Measurements from ENCODE around the gene PTPRN2.
"Not testable (repeated sequence)": the region's sequence is repeated elsewhere in the genome, so short reads cannot be mapped to it uniquely, and the experiment has no call there.

PTPRN2 gene

DNA sequence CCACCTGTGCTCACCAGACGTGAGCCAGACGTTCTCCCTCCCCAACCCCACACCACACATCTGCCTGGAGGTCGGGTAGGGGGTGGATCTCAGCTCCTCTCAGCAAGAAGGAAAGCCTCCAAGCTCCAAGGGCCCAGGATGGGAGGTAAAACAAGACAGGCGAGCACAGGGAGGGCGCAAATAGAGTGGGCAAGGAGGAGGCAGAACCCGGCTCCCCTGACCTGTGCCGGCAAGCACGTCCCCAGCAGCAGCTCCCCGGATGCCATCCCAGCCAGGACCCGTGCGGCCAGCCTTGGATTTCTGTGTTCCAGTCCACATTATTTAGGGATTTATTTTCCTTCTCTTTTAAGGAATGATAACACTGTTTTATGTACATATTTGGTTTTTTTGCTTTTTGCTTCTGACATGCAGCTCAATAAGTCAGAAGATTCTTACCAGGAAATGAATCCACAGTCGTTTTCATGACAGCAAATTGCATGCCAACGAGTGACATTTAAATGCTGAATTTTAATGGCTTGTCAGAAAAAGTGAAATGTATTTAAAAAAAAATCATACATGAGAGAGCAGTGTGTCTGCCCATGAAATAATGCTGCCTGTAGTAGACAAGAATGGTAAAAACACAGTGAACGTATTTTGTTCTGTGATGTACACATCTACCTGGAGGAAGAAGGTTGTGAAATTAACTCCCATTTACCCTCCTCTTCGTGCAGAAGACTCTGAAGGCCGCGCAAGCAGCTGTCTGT is 276.5 kb downstream of the PTPRN2 start:
- no peak for TF ChIP-seq CTCF (conservative IDR thresholded peaks at IDR 0.05; ENCODE audit: low read depth, low read length)
- H3K4me3 ChIP-seq (ENCODE audit: low read depth, low read length) = no peak overlapping the region
- no peak for DNase-seq (ENCODE audit: low read depth)

DNA sequence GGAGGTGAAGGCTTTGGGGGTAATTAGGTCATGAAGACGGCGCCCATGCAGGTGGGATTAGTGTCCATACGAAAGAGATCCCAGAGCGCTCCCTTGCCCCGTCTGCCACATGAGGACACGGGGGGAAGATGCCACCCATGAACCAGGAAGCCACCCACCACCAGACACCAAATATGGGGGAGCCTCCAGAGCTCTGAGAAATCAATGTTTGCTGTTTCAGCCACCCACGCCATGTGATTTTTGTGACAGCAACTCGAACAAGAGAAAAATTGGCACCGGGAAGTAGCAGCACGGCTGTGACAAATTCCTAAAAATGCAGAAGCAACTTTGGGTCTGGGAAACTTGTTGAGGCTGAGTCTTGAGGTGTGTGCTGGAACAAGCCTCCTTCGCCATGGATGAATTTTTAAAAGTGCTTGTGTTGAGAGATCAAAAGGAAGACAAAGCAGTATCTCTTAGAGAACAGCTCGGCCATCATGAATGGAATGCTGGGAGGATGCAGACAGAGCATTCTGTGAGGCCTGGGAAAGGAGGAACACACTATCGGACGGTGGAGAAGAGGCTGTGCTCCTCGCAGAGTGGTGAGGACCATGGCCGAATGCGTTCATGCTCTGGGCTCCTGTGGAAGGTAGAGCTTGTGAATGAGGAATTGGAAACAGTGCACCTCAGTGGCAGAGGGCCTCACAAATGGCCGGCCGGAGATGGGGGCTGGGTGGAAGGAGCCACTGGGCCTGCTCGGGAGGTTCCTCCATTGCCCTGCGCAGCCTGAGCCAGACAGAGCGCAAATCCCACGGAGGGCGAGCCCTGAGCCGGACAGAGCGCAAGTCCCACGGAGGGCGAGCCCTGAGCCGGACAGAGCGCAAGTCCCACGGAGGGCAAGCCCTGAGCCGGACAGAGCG is 277.5 kb downstream of the PTPRN2 start:
- TF ChIP-seq CTCF (conservative IDR thresholded peaks at IDR 0.05; ENCODE audit: low read depth, low read length) = no peak
- H3K4me3 ChIP-seq (ENCODE audit: low read depth, low read length) = no peak overlapping the region
- no peak for DNase-seq (ENCODE audit: low read depth)

GRCh38 chr7:158308001-158308400 is 279.6 kb downstream of the PTPRN2 start:
- TF ChIP-seq CTCF (conservative IDR thresholded peaks at IDR 0.05; ENCODE audit: low read depth, low read length) = no peak
- H3K4me3 ChIP-seq (ENCODE audit: low read depth, low read length) = no peak overlapping the region
- DNase-seq (ENCODE audit: low read depth) = no peak

DNA sequence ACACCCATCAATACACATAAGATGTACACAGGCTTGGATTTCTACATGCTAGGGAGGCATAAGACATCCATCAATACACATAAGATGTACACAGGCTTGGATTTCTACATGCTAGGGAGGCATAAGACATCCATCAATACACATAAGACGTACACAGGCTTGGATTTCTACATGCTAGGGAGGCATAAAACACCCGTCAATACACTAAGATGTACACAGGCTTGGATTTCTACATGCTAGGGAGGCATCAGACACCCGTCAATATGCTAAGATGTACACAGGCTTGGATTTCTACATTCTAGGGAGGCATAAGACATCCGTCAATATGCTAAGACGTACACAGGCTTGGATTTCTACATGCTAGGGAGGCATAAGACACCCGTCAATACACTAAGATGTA is 283.6 kb downstream of the PTPRN2 start:
- not testable (repeated sequence) for H3K4me3 ChIP-seq (ENCODE audit: low read depth, low read length); DNase-seq (ENCODE audit: low read depth)

- TF ChIP-seq CTCF (conservative IDR thresholded peaks at IDR 0.05; ENCODE audit: low read depth, low read length) = no peak
Measured at GRCh38 chr7:158303121-158303520, 284.5 kb downstream of the PTPRN2 start.

DNA sequence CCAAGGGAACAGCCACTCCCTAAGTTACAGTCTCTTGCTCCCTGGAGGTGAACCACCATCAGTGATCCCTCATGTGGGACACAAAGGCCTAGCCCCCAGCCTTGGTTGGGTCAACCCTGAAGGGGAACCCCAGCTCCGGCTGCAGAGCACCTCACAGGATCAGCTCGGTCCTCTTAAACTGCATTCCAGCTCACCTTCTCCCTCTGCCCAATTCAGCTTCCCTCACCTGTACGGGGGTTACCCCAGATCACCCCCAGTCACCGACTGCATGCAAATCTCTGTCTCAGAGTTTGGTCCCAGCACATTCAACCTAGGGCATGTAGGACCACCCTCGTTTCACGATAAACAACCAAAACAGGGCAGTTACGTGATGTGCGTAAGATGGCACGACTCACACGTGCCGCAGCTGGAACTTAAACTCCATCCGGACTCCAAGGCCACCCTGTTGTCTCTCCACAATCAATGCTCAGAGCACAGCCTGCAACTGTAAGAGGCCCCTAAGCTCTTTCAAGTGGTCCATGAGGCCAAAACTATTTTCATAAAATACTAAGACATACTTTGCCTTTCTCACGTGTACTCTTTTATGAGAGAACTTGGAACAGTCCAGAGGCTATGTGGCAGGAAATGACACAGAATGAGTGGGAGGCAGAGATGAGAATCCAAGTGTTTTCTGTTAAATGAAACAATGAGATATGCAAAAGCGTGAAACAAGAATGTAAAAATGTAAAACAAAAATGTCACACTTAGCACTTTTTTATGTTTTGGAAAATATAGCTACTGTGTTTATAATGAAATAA is 285.2 kb downstream of the PTPRN2 start:
- H3K4me3 ChIP-seq (ENCODE audit: low read depth, low read length) = no peak overlapping the region
- TF ChIP-seq CTCF (conservative IDR thresholded peaks at IDR 0.05; ENCODE audit: low read depth, low read length) = no peak
- no peak for DNase-seq (ENCODE audit: low read depth)

More at GRCh38 chr7:158303121-158303520, 284.5 kb downstream of the PTPRN2 start:
- H3K4me3 ChIP-seq (ENCODE audit: low read depth, low read length) = no peak overlapping the region
- no peak for DNase-seq (ENCODE audit: low read depth)

DNA sequence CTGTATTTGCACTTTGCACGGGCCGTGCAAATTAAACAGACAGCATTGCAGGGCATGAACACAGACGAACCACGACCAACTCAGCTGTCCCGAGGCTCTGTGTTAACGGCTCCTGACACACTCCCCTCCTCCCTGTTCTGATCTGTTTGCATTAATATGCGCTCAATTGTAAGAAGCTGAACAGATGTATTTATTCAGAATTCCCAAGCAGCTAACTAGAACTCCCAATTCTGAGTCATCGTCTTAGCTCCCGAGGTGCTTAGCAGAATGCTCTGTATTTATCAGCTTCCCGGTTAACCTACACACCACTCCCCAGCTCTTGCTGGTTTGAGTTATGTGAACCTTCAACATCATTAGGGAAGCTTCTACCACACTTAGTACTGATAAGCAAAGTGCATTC is 286.4 kb downstream of the PTPRN2 start:
- H3K4me3 ChIP-seq (ENCODE audit: low read depth, low read length) = no peak overlapping the region
- no peak for TF ChIP-seq CTCF (conservative IDR thresholded peaks at IDR 0.05; ENCODE audit: low read depth, low read length)
- no peak for DNase-seq (ENCODE audit: low read depth)

All from choroid plexus epithelial cell (primary cell).